SIG-M5 (cell line): ENCODE data around the gene TDG.

ENCODE experiments used
- DNase-seq: peaks from one replicate; lab custom pipeline; 2025; lab: John Stamatoyannopoulos, UW

The TDG gene

DNA sequence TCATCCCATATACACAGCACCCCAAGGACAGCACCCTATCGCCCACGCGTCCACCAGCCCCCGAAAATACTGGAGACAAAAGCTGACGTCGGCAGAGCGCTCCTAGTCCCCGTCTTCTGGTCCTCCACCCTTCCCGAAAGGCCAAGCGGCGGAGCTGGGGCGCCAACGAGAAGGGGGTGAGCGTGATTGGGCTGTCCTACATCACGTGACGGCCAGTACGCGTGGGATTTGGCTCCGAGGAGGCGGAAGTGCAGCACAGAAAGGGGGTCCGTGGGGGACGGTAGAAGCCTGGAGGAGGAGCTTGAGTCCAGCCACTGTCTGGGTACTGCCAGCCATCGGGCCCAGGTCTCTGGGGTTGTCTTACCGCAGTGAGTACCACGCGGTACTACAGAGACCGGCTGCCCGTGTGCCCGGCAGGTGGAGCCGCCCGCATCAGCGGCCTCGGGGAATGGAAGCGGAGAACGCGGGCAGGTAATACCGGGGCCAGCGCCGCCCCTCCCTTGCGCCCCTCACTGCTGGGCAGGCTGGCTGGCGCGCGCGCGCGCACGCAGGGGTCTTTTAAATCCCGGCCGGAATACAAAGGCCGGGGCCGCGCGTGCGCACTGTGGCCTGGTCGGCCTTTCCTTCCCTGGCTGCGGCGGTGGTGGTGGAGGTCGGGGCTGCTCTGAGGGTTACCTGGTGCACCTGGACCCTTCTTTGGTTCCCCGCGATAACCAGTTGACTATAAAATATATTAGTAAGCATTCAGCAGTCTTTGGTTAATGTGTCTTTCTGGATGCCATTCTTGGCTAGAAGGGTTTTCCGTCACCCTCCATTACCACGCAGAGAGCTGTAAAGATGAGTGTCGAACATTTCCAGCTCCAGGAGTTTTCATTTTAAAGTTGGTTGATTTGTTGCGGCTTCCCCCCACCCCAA is at the start of gene TDG:
Gene TDG (plus strand): TSS at position 283 of the 915 bp plus-strand sequence. CDS start 166 bp downstream, at position 449.
- DNase-seq, result peak; percentile 91

GRCh38 chr12:103917873-103918272 is 47.8 kb upstream of the TDG start:
- no peak for DNase-seq

DNA sequence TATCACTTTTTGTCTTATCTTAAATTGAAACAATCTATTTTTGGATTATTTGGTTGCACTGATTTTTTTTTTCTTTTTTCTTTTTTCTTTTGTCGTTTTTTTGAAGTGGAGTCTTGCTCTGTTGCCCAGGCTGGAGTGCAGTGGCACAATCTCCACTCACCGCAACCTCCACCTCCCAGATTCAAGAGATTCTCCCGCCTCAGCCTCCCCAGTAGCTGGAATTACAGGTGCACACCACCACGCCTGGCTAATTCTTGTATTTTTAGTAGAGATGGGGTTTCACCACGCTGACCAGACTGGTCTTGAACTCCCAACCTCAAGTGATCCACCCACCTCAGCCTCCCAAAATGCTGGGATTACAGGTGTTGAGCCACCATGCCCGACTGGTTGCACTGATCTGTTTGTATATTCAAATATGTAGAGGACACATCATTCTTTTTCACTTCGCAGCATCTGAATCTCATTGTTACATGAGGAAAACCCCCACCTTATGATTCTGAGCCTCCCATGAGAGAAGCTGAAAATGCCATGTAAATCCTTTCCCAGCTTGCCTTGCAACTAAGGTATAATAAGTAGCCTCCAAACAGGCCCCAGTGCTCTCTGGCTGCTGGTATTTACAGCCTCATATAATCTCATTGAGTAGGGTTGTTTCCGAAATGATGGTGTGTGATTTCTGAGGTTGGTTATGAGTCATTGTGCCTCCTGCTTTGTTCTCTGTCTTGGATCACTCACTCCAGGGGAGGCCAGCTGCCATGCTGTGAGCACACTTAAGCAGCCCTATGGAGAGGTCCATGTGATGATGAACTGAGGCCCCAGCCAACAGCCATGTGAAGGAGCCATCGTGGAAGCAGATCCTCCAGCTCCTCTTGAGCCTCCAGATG is 40.7 kb upstream of the TDG start:
- DNase-seq, result no peak

DNA sequence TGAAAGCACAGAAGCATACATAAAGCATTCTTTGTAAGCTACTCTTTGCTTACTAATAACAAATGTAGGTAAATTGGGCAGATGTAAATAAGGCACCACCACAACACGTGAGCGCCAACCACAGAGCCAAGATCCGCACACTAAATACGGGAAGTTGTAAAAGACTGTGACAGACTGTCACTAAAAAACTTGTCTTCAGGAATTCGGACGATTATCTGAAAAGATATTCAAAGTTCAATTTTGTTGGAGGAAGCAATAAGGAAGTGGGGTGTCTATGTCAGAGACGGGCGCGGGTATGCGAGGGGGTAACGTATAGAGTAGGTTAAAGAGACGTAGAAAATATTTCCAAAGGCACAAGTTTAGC is 37.0 kb upstream of the TDG start:
- DNase-seq, result peak; percentile 7

DNA sequence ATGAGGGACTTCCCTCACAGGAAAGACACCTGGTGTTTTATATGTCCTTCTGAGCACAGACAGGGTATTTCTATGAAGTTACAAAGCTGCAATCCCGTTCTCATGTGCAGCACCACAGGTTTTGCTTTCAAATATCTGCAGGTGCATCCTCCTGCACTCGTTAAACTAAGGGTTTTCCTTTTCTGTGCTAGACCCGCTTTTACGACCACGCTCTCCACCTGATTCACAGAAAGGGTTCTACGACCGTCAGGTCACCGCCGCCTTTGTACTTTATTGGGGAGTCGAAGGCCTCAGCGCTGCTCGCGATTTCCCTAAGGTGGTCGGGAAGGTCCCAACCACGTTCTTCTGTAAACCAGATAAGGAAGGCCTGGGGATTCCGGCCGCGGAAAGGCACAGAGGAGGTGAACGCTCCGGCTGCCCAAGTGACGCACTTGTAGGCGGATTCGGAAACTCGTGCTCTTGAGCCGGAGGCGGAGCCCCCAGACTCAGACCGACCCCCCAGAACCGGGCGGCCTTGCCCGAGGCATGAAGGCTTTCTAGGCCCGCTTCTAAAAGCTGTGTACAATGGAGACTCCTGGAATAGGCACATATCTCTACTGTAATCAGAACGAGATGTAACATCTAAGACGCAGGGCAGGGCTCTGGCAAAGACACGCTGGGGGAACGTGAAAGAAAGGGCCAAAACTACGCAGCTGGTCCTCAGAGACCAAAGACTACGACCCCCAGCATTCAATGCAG is 36.5 kb upstream of the TDG start:
- DNase-seq, result no peak

DNA sequence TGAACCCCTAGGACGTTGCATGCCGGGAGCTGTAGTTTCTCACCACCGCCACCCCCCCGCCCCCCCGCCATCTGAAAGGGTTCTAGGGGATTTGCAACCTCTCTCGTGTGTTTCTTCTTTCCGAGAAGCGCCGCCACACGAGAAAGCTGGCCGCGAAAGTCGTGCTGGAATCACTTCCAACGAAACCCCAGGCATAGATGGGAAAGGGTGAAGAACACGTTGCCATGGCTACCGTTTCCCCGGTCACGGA is 36.0 kb upstream of the TDG start:
- DNase-seq, result peak; percentile 66

GRCh38 chr12:103930034-103930786 is 35.5 kb upstream of the TDG start, which contains the start of gene HSP90B1:
Gene HSP90B1, plus strand, starts transcription at chr12:103930410. Its CDS starts 106 bp downstream, at chr12:103930516.
- peak; percentile 99 for DNase-seq

- DNase-seq, result no peak
These were observed 34.6 kb upstream of the TDG start for GRCh38 chr12:103930787-103931735.

DNA sequence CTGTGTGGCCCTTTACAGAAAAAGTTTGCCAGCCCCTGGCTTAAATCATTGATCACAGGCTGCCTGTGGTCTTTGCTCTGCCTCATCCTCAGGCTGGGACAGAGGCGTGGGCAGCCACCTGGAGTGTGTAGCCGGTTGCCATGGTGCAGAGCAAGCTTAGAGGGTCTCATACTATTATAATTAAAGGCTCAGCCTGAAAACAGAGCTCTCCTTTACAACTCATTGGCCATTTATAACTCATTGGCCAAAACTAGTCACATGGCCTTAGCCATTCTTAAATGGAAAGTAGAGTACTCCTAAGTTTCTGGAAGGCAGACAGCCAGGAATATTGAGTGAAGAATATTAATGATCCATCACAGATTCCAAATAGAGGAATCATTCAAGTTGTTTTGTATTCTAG is 32.4 kb upstream of the TDG start:
- DNase-seq, result no peak

DNA sequence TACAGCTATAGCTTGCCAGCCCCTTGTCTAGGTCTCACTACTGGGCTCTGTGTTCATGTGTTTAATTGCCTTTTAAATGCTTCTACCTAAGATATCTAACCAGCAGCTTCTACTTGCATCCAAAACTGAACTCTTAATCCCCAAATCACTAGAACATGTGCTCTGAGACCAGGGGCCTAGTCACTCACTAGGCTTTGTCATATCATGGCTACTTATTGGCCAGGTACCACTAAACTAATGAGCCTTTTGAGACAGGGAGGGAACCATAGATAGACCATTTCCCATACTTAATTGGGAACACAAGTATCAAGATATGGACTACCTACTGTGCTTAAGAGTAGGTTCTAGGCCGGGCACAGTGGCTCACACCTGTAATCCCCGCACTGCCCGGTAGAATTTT is 29.0 kb upstream of the TDG start:
- DNase-seq, result no peak

DNA sequence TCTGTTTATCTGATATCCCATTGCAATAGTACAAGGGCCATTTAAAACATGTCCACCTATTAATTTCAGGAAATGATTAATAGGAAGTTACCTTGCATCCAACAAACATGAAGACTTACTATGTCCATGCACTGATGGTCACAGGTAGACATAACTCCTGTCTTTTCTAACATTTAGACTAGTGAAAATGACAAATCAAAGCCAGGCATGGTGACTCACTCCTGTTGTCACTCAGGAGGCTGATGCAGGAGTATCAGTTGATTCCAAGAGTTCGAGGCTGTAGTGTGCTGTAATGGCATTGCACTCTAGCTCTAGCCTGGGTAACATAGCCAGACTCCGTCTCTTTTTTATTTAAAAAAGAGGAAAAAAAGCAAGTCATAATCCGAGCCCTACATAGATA is 20.7 kb upstream of the TDG start:
- DNase-seq, result no peak

GRCh38 chr12:103947871-103948555 is 17.7 kb upstream of the TDG start:
- DNase-seq, result no peak

DNA sequence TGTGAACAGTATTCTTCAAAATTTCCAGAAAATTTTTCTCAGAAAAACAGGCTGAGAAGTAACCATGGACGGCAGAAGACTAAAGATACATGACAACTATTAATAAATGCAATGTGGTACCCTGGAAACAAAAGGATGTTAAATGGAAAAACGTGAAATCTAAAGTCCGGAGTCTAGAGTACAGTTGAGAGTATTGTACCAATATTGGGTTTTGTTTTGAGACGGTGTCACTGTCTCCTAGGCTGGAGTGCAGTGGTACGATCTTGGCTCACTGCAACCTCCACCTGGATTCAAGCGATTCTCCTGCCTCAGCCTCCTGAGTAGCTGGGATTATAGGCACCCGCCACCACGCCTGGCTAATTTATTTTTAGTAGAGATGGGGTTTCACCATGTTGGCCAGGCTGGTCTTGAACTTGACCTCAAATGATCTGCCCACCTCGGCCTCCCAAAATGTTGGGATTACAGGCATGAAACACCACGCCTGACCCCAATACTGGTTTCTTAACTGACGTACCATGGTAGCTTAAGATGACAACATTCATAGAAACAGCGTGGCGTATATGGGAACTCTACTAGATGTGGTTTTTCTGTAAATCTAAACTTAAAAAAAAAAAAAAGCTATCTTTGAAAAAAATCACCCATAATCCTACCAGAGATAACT is 16.8 kb upstream of the TDG start:
- DNase-seq, result no peak

DNA sequence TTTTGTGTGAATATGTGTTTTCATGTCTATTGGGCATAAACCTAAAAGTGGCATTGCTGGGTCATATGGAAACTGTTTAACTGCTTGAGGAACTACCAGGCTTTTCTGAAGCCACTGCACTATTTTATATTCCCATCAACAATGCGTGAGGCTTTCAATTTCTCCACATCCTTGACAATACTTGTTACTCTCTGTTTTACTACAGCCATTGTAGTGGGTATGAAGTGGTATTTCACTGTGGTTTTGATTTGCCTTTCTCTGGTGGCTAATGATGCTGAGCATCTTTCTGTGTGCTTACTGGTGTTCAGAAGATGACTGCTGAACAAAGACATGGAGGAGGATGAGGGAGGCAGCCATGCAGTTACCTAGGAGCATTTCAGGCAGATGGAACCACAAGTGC is 13.2 kb upstream of the TDG start:
- DNase-seq, result no peak

GRCh38 chr12:103955811-103956508 is 9.7 kb upstream of the TDG start:
- DNase-seq, result no peak

DNA sequence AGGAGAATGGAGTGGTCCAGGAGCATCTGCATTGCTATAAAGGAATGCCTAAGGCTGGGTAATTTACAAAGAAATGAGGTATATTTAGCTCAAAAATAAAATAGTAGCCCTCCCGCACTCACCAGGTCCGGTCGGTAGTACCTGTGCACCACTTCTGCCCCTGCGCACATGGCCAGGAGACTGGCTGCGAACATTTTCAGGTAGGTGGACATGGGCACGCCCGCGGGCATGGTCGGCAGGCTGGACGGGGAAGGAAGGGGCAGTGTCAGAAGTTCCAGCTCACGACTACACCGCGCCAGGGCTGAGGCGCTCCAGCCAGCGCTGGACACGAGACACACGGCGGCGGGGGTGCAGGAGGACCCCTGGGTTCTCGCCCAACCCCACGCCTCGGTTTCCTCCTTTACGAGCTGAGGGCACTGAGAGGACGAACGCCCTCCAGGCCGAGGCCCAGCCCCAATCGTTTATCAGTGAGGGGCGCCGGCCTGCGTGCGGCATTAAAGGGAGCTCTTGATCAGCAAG is 9.1 kb upstream of the TDG start:
- no peak for DNase-seq

GRCh38 chr12:103957865-103958388 is 7.7 kb upstream of the TDG start:
- DNase-seq, result no peak

- DNase-seq, result no peak
These were observed 7.1 kb upstream of the TDG start for GRCh38 chr12:103958621-103959020.
